IPS-20b (cell line): ENCODE results near the gene PSMA5.

Source experiments
- H3K27ac ChIP-seq: one replicate; pipeline ENCODE4 v1.5.1; 2013; ENCODE audit warnings: low read length
- H3K27me3 ChIP-seq: 2 replicates; pipeline ENCODE4 v1.6.1; 2013; ENCODE audit warnings: mild to moderate bottlenecking, low read length, inconsistent platforms; ENCODE audit not compliant: insufficient read depth
- H3K36me3 ChIP-seq: 2 replicates; pipeline ENCODE4 v1.6.1; 2013; ENCODE audit warnings: low read depth, mild to moderate bottlenecking, inconsistent platforms, low read length, moderate library complexity; ENCODE audit not compliant: insufficient read depth
- H3K4me1 ChIP-seq: 2 replicates; pipeline ENCODE4 v1.6.1; 2013; ENCODE audit warnings: mild to moderate bottlenecking, control low read depth, inconsistent platforms, low read length, moderate library complexity; ENCODE audit not compliant: insufficient read depth
- H3K4me3 ChIP-seq: 2 replicates; pipeline ENCODE4 v1.5.1; 2013; ENCODE audit warnings: mild to moderate bottlenecking, low read length, inconsistent platforms
- H3K9ac ChIP-seq: 2 replicates; pipeline ENCODE4 v1.6.1; 2013; ENCODE audit warnings: low read depth, mild to moderate bottlenecking, inconsistent platforms, low read length, moderate library complexity
- H3K9me3 ChIP-seq: 2 replicates; pipeline ENCODE4 v1.6.1; 2013; ENCODE audit warnings: mild to moderate bottlenecking, low read depth, low read length, inconsistent platforms; ENCODE audit not compliant: insufficient read depth

PSMA5 gene

DNA sequence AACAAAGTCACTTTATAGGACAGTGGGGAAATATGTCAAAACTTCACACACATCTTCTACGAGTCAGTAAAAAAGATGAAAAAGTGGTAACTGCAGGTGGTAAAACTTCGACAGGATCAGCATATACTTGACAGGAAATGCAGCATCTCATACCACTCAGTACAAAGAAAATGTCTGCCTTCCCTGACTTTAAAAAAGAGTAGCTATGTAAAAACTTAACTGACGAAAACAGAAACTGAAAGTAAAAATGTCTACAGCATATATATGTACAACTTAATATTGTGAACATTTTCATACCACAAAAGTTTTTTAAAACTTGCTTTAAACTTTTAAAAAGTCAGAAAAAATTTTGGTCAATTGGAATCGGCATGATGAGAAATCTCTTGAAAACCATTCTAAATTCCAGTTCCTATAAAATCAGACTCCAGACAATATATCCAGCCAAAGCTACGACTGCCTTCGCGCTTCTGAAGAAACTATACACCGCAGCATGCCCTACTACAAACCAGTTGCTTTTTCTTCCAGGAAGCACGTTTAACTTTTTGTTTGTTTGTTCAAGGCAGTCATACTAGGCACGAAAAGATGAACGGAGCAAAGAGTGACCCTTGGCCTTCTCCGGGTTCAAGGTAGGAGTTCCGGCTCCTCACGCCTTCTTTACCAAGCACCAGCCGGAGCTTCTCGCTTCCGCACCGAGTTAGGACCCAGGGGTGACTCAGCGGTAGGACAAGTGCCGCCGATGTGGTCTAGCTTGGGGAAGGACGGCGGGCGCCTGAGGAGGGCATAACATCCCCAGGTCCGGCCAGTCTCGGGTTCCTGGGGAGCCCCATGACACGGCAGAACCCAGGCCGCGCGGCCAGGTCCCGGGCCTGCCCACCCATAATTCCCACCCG is 612 bp downstream of the PSMA5 start:
- Histone ChIP-seq H3K4me1 (0 out of 2 replicates have a peak, but pooled peaks cover 10% of the 10 kb centered on the region), H3K36me3 (peaks cover 10% of the 10 kb centered on the region), H3K9me3 (no peaks in the 10 kb centered on the region), H3K9ac (peak overlapping the region; percentile 85), H3K27me3 (no peaks in the 10 kb centered on the region), H3K4me3 (peak overlapping the region; percentile 92), H3K27ac (no peak overlapping the region)

DNA sequence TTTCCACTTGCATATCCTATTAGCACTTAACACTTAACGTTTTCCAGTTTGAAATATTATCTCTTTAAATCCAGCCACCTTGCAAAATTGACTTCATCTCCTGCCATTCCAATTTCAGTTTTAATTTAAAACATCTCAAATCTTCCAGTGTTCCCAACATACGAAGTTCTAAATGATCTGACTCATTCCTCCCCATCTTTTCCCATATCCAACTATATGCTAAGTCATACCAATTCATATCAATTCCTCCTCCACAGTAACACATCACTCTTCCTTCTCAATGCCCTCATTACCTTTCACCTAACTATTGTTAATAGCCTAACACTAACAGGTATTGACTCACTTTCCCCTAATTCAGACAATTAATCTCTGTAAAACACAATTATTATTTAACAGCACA is 2.8 kb downstream of the PSMA5 start:
- peaks cover 30% of the 10 kb centered on the region for H3K36me3 ChIP-seq
- H3K9ac ChIP-seq: no peak overlapping the region
- no peak overlapping the region for H3K4me3 ChIP-seq
- H3K27ac ChIP-seq: no peak overlapping the region
- 0 out of 2 replicates have a peak, but pooled peaks cover 10% of the 10 kb centered on the region for H3K4me1 ChIP-seq
- H3K9me3 ChIP-seq: no peaks in the 10 kb centered on the region
- H3K27me3 ChIP-seq: no peaks in the 10 kb centered on the region

DNA sequence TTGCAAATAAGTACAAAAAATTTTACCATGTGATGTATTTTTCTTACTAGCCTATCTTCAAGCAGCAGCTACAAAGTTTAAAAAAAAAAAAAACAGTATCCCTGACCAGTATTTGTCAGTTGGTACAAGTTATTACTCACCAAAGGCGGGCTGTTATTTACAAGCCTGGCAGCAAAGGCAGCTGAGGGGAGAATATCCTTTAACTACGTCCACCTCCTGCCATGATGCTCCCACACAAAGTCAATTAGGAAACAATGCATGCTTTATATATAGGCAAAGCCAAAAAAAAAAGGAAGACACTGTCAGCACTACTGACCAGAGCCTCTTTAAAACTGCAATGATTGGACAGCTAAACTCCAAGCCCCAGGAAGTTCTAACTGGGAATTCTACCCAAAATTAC is 13.7 kb downstream of the PSMA5 start:
- Histone ChIP-seq H3K4me3 (no peak overlapping the region), H3K27me3 (no peaks in the 10 kb centered on the region), H3K4me1 (no peaks in the 10 kb centered on the region), H3K27ac (no peak overlapping the region), H3K9ac (no peak overlapping the region), H3K9me3 (no peaks in the 10 kb centered on the region), H3K36me3 (peaks cover 98% of the 10 kb centered on the region)

DNA sequence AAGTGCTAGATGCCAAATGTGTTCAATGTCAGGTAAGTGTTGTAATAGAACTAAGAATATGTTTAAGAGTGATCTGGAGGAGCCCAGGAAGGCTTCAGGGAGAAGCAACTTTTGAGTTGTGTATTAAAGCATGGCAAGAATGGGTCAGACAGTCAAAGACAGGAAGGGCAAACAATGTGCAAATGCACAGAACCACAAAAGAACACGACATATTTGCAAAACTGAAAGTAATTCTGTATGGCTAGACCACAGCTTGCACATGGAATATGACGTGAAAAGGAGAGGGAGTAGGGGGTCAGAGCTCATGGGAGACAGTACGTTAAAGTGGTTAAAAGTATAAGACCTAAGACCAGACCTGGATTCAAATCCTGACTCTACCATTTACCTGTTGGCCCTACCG is 21.4 kb downstream of the PSMA5 start:
- H3K9ac ChIP-seq: no peak overlapping the region
- H3K36me3 ChIP-seq: peaks cover 79% of the 10 kb centered on the region
- no peak overlapping the region for H3K27ac ChIP-seq
- H3K4me3 ChIP-seq: no peak overlapping the region
- no peaks in the 10 kb centered on the region for H3K4me1 ChIP-seq
- H3K27me3 ChIP-seq: no peaks in the 10 kb centered on the region
- no peaks in the 10 kb centered on the region for H3K9me3 ChIP-seq

GRCh38 chr1:109402025-109402424 is 24.2 kb downstream of the PSMA5 start:
- Histone ChIP-seq H3K9ac (no peak overlapping the region), H3K27me3 (peaks cover under 1% of the 10 kb centered on the region; the same call in 1 of the 2 replicates), H3K36me3 (peaks cover 53% of the 10 kb centered on the region), H3K27ac (no peak overlapping the region), H3K4me3 (no peak overlapping the region), H3K4me1 (peaks cover 11% of the 10 kb centered on the region), H3K9me3 (no peaks in the 10 kb centered on the region)

DNA sequence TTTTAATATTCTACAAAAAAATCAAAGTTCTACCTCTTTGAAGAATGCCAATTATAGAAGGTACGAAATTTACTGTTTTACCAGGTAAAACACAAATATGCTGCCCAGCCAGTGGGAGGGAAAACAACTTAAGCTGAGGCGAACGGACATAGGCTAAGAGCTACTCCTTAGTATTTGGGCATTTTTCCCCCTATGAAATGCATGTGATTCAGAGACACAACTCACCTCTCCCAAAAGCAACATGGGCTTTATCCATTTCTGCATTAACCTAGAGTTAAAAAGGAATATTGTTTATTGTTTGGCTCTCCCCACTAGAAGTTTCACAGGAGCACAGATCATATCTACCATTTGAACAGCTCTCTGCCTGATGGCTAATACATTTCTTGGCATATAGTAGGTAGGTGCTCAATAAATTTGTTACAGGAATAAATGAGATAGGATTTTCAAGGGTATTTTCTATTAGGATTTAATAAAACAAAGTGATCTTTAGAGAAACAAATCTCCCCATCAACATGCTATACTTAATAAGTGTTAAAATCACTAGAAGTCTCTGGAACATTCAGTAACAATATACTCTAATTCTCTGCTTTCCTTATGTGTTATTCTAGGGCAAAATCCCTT is 26.1 kb downstream of the PSMA5 start:
- H3K27me3 ChIP-seq: peaks cover 8% of the 10 kb centered on the region; the same call in 1 of the 2 replicates
- no peaks in the 10 kb centered on the region for H3K9me3 ChIP-seq
- H3K36me3 ChIP-seq: peaks cover 37% of the 10 kb centered on the region
- no peak overlapping the region for H3K27ac ChIP-seq
- no peak overlapping the region for H3K9ac ChIP-seq
- peaks cover 16% of the 10 kb centered on the region for H3K4me1 ChIP-seq
- H3K4me3 ChIP-seq: no peak overlapping the region

GRCh38 chr1:109399326-109399957 is 26.8 kb downstream of the PSMA5 start:
- no peak overlapping the region for H3K4me3 ChIP-seq
- peaks cover 32% of the 10 kb centered on the region for H3K36me3 ChIP-seq
- no peak overlapping the region for H3K27ac ChIP-seq
- H3K9me3 ChIP-seq: no peaks in the 10 kb centered on the region
- H3K9ac ChIP-seq: peak overlapping the region; percentile 90; the same call in 1 of the 2 replicates
- peaks cover 8% of the 10 kb centered on the region; the same call in 1 of the 2 replicates for H3K27me3 ChIP-seq
- peaks cover 16% of the 10 kb centered on the region for H3K4me1 ChIP-seq

DNA sequence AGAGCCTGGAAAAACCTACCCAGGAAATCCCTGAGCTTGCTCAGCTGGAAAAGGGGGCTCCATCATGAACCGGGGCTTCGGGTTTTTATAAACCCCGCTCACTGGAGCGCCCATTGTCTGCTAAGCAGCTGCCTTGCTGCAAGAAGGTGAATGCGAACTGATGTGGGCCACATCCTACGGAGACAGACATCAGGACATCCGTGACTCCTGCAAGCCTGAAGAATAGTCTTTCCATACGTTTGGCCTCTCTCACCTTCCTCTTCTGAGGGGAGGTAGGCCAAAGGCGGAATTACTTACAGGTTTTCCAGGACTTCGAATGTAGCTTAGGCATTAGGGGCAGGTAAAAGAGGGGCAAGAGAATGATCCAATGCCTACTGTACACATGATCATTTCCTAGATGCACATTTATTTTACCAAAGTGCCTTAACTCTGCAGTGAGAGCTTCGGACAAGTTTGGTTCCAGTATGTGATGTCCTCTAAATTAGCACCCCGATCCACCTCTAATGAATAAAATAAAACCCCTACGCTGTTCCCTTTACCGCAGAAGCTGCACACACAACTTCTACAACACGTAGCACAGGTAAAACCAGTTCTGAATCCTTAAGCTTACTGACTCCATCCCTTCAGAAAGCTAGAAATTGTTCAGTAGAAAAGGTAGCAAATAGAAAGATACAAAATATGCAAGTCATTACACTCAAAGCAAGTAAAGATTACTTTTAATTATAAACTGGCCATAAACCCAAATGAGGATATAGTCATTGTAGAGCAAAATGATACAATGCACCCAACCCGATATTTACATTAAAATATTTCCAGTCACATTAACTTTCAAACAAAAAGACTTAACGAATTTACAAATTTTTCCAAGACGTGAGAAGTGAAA is 27.7 kb downstream of the PSMA5 start:
- Histone ChIP-seq H3K36me3 (peaks cover 27% of the 10 kb centered on the region), H3K9ac (peak overlapping the region; percentile 90), H3K27ac (peak overlapping the region; percentile 57), H3K4me3 (peak overlapping the region; percentile 75), H3K4me1 (peaks cover 16% of the 10 kb centered on the region), H3K27me3 (peaks cover 8% of the 10 kb centered on the region; the same call in 1 of the 2 replicates), H3K9me3 (no peaks in the 10 kb centered on the region)

GRCh38 chr1:109397581-109398342 is 28.5 kb downstream of the PSMA5 start, which contains the start of gene SORT1:
TSS of gene SORT1 (minus strand) at chr1:109397918. CDS start at chr1:109397892, 26 bp downstream.
- H3K4me1 ChIP-seq: peaks cover 16% of the 10 kb centered on the region
- H3K27ac ChIP-seq: peak within 1 kb of the TSS; percentile 57
- H3K4me3 ChIP-seq: peak within 1 kb of the TSS; percentile 86
- peaks cover 24% of the 10 kb centered on the region for H3K36me3 ChIP-seq
- H3K9ac ChIP-seq: peak within 1 kb of the TSS; percentile 90
- H3K27me3 ChIP-seq: peaks cover 8% of the 10 kb centered on the region; the same call in 1 of the 2 replicates
- H3K9me3 ChIP-seq: no peaks in the 10 kb centered on the region

- Histone ChIP-seq H3K9ac (peak overlapping the region; percentile 75; the same call in 1 of the 2 replicates), H3K27me3 (peaks cover 8% of the 10 kb centered on the region; the same call in 1 of the 2 replicates), H3K4me3 (peak overlapping the region; percentile 86), H3K27ac (no peak overlapping the region), H3K4me1 (peaks cover 16% of the 10 kb centered on the region), H3K36me3 (peaks cover 21% of the 10 kb centered on the region), H3K9me3 (no peaks in the 10 kb centered on the region)
Measured at GRCh38 chr1:109396871-109397580, 29.2 kb downstream of the PSMA5 start.
